Stomach (tissue), 4 donors: ENCODE data around the gene ANGEL2.

Source experiments
- CTCF ChIP-seq, 7 experiments: fragments of 450-650 bp in 4 of 7; fragments of 200-600 bp in 3 of 7; sonication (generic) in 3 of 7; IDR thresholded peaks; one replicate each; pipeline ENCODE4 v1.5.1; 2016 to 2019; ENCODE audit warnings: antibody characterized with exemption in 7 of 7, control low read depth in 2 of 7, mild to moderate bottlenecking in 1 of 7
- EP300 ChIP-seq: sonication (generic); formaldehyde crosslinking; IDR thresholded peaks from one replicate; pipeline ENCODE4 v1.6.1; 2017; ENCODE audit warnings: antibody characterized with exemption
- POLR2AphosphoS5 ChIP-seq, 3 donors: sonication (generic); formaldehyde crosslinking; IDR thresholded peaks; one replicate each; pipeline ENCODE4 v1.6.1; 2016; ENCODE audit warnings: antibody characterized with exemption in 3 of 3

GRCh38 chr1:212951947-212952640 is 63.6 kb downstream of the ANGEL2 start:
- TF ChIP-seq EP300 (no peak), CTCF (IDR thresholded peaks at IDR 0.05) (no peak), POLR2AphosphoS5 (IDR thresholded peaks at IDR 0.05) (no peak)
